ENCODE measurements around the gene GPR176.

DNA sequence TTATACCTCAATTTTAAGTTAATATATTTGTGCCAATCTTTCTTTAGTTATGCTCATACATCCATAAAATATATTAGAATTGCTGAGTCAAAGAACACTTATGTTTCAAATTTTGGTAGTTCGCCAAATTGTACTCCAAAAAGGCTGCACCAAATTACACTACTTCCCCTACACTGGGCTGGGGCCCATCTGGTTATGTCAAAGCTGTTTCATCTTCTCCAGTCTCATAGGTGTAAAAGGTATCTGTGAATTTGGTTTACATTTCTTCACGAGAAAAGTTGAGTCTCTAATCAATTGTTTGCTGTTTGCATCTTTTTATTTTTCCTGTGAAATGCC lies 138.1 kb downstream of the GPR176 start:
- TF ChIP-seq, protein P1, sequence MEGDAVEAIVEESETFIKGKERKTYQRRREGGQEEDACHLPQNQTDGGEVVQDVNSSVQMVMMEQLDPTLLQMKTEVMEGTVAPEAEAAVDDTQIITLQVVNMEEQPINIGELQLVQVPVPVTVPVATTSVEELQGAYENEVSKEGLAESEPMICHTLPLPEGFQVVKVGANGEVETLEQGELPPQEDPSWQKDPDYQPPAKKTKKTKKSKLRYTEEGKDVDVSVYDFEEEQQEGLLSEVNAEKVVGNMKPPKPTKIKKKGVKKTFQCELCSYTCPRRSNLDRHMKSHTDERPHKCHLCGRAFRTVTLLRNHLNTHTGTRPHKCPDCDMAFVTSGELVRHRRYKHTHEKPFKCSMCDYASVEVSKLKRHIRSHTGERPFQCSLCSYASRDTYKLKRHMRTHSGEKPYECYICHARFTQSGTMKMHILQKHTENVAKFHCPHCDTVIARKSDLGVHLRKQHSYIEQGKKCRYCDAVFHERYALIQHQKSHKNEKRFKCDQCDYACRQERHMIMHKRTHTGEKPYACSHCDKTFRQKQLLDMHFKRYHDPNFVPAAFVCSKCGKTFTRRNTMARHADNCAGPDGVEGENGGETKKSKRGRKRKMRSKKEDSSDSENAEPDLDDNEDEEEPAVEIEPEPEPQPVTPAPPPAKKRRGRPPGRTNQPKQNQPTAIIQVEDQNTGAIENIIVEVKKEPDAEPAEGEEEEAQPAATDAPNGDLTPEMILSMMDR (IDR thresholded peaks at IDR 0.05), result no peak
- no peak for TF ChIP-seq POLR2A (IDR thresholded peaks at IDR 0.05; ENCODE audit: low read depth)
- no peak for TF ChIP-seq POLR2AphosphoS5 (IDR thresholded peaks at IDR 0.05)
- no peak for TF ChIP-seq EP300 (IDR thresholded peaks at IDR 0.05)
